A673 (cell line): ENCODE results near the gene RXRA.

ENCODE experiments used
- CTCF ChIP-seq: fragments of 300-800, 200-600 bp; sonication (generic); conservative IDR thresholded peaks from 2 replicates; pipeline ENCODE4 v1.5.1; 2017; ENCODE audit warnings: low read depth, mild to moderate bottlenecking, antibody characterized with exemption, low read length, moderate library complexity, mixed read lengths
- EZH2 ChIP-seq: fragments of 200-600 bp; sonication (generic); IDR thresholded peaks from 2 replicates; pipeline ENCODE4 v1.6.1; 2017; ENCODE audit warnings: borderline replicate concordance, low read depth, mild to moderate bottlenecking, mixed read lengths, antibody characterized with exemption, low read length; ENCODE audit not compliant: poor library complexity, severe bottlenecking

- no peak for TF ChIP-seq CTCF
- TF ChIP-seq EZH2: no peak
Observed at GRCh38 chr9:134432471-134432870, 106.2 kb downstream of the RXRA start.
